HCT116 (cell line): ENCODE measurements around the gene DNAJC6. TPM values are rescaled to one million over a fixed set of nuclear protein-coding genes. Genes with fewer than 3 reads are reported as not detected.

Experiments
- ATAC-seq: fragments of 200-7000 bp; cut with Tn5 transposase; 2 replicates; pipeline ENCODE4 v1.9.1; 2020; ENCODE audit warnings: mild to moderate bottlenecking, moderate library complexity
- BruUV-seq: library from RNA; stranded (reverse); fragments of 400-500 nt; replicated peaks from 2 replicates; lab custom pipeline; 2021; lab: Mats Ljungman, UMichigan
- CTCF ChIA-PET: fragments of 300-600 bp; sonication (Branson Sonifier 250); formaldehyde crosslinking; loops from one replicate; lab custom pipeline; 2021; ENCODE audit warnings: antibody characterized with exemption; lab: Charles Lee
- POLR2A ChIA-PET: fragments of 300-600, 350-600 bp; sonication (Branson Sonifier 250); formaldehyde crosslinking; loops from one replicate; lab custom pipeline; 2021; ENCODE audit warnings: antibody characterized with exemption; lab: Charles Lee
- RAD21 ChIA-PET, 2 experiments: fragments of 300-600 bp; sonication (Branson Sonifier 250); formaldehyde crosslinking; loops; one replicate each; lab custom pipeline; 2023; ENCODE audit warnings: low total read pairs in 2 of 2; ENCODE audit not compliant: uncharacterized antibody in 2 of 2, unreplicated experiment in 2 of 2, low non-redundant PET in 1 of 2; lab: Charles Lee
- DNase-seq: peaks from one replicate; pipeline ENCODE4 v3.0.0-alpha.2; 2010; ENCODE audit warnings: low read depth, low spot score
- H2AFZ ChIP-seq: fragments of 200-600 bp; shearing (Covaris generic), sonication (generic); 2 replicates; pipeline ENCODE4 v1.6.1; 2017; ENCODE audit warnings: low read depth, mixed run types, mixed read lengths, antibody characterized with exemption, low read length; ENCODE audit not compliant: poor library complexity, severe bottlenecking
- H3K27ac ChIP-seq: 2 replicates; pipeline ENCODE4 v1.5.1; 2012; ENCODE audit warnings: low read depth, low read length
- H3K27me3 ChIP-seq: fragments of 200-600 bp; sonication (generic); 2 replicates; pipeline ENCODE4 v1.6.1; 2016; ENCODE audit warnings: mixed run types, low read length, mixed read lengths; ENCODE audit not compliant: insufficient read depth
- H3K36me3 ChIP-seq, 2 experiments: fragments of 200-500 bp in 1 of 2; fragments of 200-600 bp in 1 of 2; sonication (Bioruptor generic) in 1 of 2; sonication (generic) in 1 of 2; 2 replicates each; pipeline versions ENCODE4 v1.5.1 to v1.6.1; 2014 to 2016; ENCODE audit warnings: low read length in 2 of 2, inconsistent platforms in 1 of 2, mixed read lengths in 1 of 2, mixed run types in 1 of 2; ENCODE audit not compliant: insufficient read depth in 2 of 2, control insufficient read depth in 1 of 2
- H3K4me1 ChIP-seq, 2 experiments: fragments of 200-600 bp in 1 of 2; sonication (generic) in 1 of 2; 2 replicates each; pipeline versions ENCODE4 v1.5.1 to v1.6.1; 2012 to 2017; ENCODE audit warnings: low read length in 2 of 2, inconsistent platforms in 1 of 2, mild to moderate bottlenecking in 1 of 2, mixed read lengths in 1 of 2, mixed run types in 1 of 2, moderate library complexity in 1 of 2; ENCODE audit not compliant: insufficient read depth in 2 of 2, control insufficient read depth in 1 of 2
- H3K4me2 ChIP-seq: fragments of 200-600 bp; sonication (generic); 2 replicates; pipeline ENCODE4 v1.6.1; 2017; ENCODE audit warnings: mixed run types, low read length, mixed read lengths
- H3K4me3 ChIP-seq, 2 experiments: fragments of 200-600 bp in 1 of 2; sonication (generic) in 1 of 2; replicated peaks in 1 of 2; 2 replicates each; pipeline ENCODE4 v1.5.1; 2011 to 2016; ENCODE audit warnings: low read length in 2 of 2, control low read depth in 1 of 2, low read depth in 1 of 2, mild to moderate bottlenecking in 1 of 2, mixed read lengths in 1 of 2, mixed run types in 1 of 2
- H3K79me2 ChIP-seq: fragments of 200-600 bp; sonication (generic); 2 replicates; pipeline ENCODE4 v1.6.1; 2017; ENCODE audit warnings: mild to moderate bottlenecking, mixed run types, low read length, moderate library complexity, mixed read lengths; ENCODE audit not compliant: insufficient read depth
- H3K9ac ChIP-seq: fragments of 200-600 bp; sonication (generic); 2 replicates; pipeline ENCODE4 v1.6.1; 2016; ENCODE audit warnings: low read length, mixed read lengths
- H3K9me2 ChIP-seq: fragments of 200-600 bp; sonication (generic), shearing (Covaris generic); 2 replicates; pipeline ENCODE4 v1.6.1; 2017; ENCODE audit warnings: mixed run types, mild to moderate bottlenecking, moderate library complexity; ENCODE audit not compliant: insufficient read depth
- H3K9me3 ChIP-seq, 2 experiments: fragments of 200-500 bp in 1 of 2; fragments of 200-600 bp in 1 of 2; sonication (Bioruptor generic) in 1 of 2; sonication (generic) in 1 of 2; 2 replicates each; pipeline ENCODE4 v1.6.1; 2014 to 2017; ENCODE audit warnings: low read length in 2 of 2, mixed read lengths in 2 of 2, inconsistent platforms in 1 of 2, low read depth in 1 of 2, mild to moderate bottlenecking in 1 of 2, mixed run types in 1 of 2, moderate library complexity in 1 of 2; ENCODE audit not compliant: control insufficient read depth in 1 of 2, insufficient read depth in 1 of 2
- H4K20me1 ChIP-seq: fragments of 200-600 bp; sonication (generic), shearing (Covaris generic); 2 replicates; pipeline ENCODE4 v1.6.1; 2017; ENCODE audit warnings: mixed run types, mild to moderate bottlenecking, moderate library complexity; ENCODE audit not compliant: insufficient read depth
- CBX3 ChIP-seq: IDR thresholded peaks from 2 replicates; pipeline ENCODE4 v1.6.1; 2012; ENCODE audit warnings: low read depth
- CEBPB ChIP-seq: IDR thresholded peaks from 2 replicates; pipeline ENCODE4 v1.6.1; 2012; ENCODE audit warnings: low read depth
- EGR1 ChIP-seq: IDR thresholded peaks from 2 replicates; pipeline ENCODE4 v1.6.1; 2012; ENCODE audit warnings: low read depth
- ELF1 ChIP-seq: IDR thresholded peaks from 2 replicates; pipeline ENCODE4 v1.6.1; 2012; ENCODE audit warnings: low read depth, borderline replicate concordance
- EZH2 ChIP-seq: fragments of 200-600 bp; sonication (generic); IDR thresholded peaks from 2 replicates; pipeline ENCODE4 v1.6.1; 2017; ENCODE audit warnings: antibody characterized with exemption, mixed run types
- EZH2phosphoT487 ChIP-seq: fragments of 200-600 bp; IDR thresholded peaks from 2 replicates; pipeline ENCODE4 v1.6.1; 2018; ENCODE audit warnings: antibody characterized with exemption, borderline replicate concordance
- FOSL1 ChIP-seq: IDR thresholded peaks from 2 replicates; pipeline ENCODE4 v1.6.1; 2012; ENCODE audit warnings: low read depth
- JUND ChIP-seq: IDR thresholded peaks from 2 replicates; pipeline ENCODE4 v1.6.1; 2012
- POLR2A ChIP-seq: IDR thresholded peaks from 2 replicates; pipeline ENCODE4 v1.7.0; 2011; ENCODE audit warnings: borderline replicate concordance; ENCODE audit not compliant: insufficient read depth, insufficient read length; ENCODE audit errors: extremely low read depth
- POLR2AphosphoS5 ChIP-seq: IDR thresholded peaks from 2 replicates; pipeline ENCODE4 v1.6.1; 2011; ENCODE audit warnings: mild to moderate bottlenecking, low read depth, low read length, moderate library complexity
- SP1 ChIP-seq: IDR thresholded peaks from 2 replicates; pipeline ENCODE4 v1.6.1; 2012; ENCODE audit warnings: low read depth
- TCF7L2 ChIP-seq: IDR thresholded peaks from 2 replicates; pipeline ENCODE4 v1.7.0; 2011; ENCODE audit warnings: borderline replicate concordance, inconsistent platforms; ENCODE audit not compliant: insufficient read depth, insufficient read length; ENCODE audit errors: extremely low read depth
- YY1 ChIP-seq: IDR thresholded peaks from 2 replicates; pipeline ENCODE4 v1.6.1; 2011; ENCODE audit warnings: low read length, low read depth, moderate library complexity, mild to moderate bottlenecking; ENCODE audit not compliant: insufficient replicate concordance; ENCODE audit errors: extremely low read depth
- ZFX ChIP-seq: fragments of 450-650 bp; IDR thresholded peaks from 2 replicates; pipeline ENCODE4 v1.6.1; 2017
- ZNF274 ChIP-seq: fragments of 200-500 bp; sonication (Bioruptor generic); IDR thresholded peaks from 2 replicates; pipeline ENCODE4 v1.6.1; 2014; ENCODE audit warnings: mild to moderate bottlenecking, low read depth, low read length, inconsistent platforms
- intact Hi-C: fragments of 100-400 bp; cut with micrococcal nuclease; formaldehyde crosslinking; loops from 2 replicates; pipeline ENCODE4 v1.10.0; 2022
- total RNA-seq: library from RNA; stranded (reverse); gene quantifications from one replicate; pipeline ENCODE4 v1.2.1, GENCODE V29; 2021; ENCODE audit not compliant: unreplicated experiment
- TF ChIP-seq, protein P1 (sequence below), 3 experiments: fragments of 200-600 bp in 1 of 3; sonication (generic) in 1 of 3; IDR thresholded peaks in 2 of 3; conservative IDR thresholded peaks in 1 of 3; 2 replicates each; pipeline ENCODE4 v1.5.1; 2012 to 2017; ENCODE audit warnings: low read depth in 2 of 3, low read length in 2 of 3, antibody characterized with exemption in 1 of 3, borderline replicate concordance in 1 of 3, control low read depth in 1 of 3, mild to moderate bottlenecking in 1 of 3, mixed read lengths in 1 of 3, mixed run types in 1 of 3, moderate library complexity in 1 of 3; ENCODE audit not compliant: insufficient read depth in 1 of 3
- TF ChIP-seq, protein P2 (sequence below): IDR thresholded peaks from 2 replicates; pipeline ENCODE4 v1.6.1; 2012
- TF ChIP-seq, protein P3 (sequence below): IDR thresholded peaks from 2 replicates; pipeline ENCODE4 v1.6.1; 2012; ENCODE audit warnings: low read depth
- TF ChIP-seq, protein P4 (sequence below): IDR thresholded peaks from 2 replicates; pipeline ENCODE4 v1.6.1; 2011; ENCODE audit warnings: mild to moderate bottlenecking, low read length, moderate library complexity; ENCODE audit not compliant: insufficient replicate concordance; ENCODE audit errors: extremely low read depth

DNAJC6 gene
- total RNA-seq, 1 experiment from 2014 or later: 9.0 TPM

DNA sequence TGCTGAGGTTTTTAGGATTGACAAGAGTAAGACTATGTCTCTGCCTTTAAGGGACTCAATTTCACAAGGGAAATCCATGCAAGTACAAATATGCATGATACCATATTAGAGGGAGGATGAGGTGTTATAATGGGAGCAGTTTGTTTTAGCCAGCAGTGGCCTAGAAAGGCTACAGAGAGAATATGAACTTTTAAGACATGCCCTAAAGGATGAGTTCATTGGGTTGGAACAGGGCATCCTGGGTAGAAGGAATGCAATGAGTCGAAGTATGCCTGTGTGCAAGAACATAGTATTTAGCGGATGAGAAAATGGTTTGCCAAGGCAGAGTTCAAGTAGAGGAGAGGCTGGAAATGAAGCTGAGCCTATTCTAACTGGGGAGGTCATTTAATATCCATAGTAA lies 78.5 kb downstream of the DNAJC6 start:
- no TSS peak for BruUV-seq
- H3K4me3 ChIP-seq: no peak overlapping the region
- TF ChIP-seq YY1: no peak
- TF ChIP-seq, protein P1, sequence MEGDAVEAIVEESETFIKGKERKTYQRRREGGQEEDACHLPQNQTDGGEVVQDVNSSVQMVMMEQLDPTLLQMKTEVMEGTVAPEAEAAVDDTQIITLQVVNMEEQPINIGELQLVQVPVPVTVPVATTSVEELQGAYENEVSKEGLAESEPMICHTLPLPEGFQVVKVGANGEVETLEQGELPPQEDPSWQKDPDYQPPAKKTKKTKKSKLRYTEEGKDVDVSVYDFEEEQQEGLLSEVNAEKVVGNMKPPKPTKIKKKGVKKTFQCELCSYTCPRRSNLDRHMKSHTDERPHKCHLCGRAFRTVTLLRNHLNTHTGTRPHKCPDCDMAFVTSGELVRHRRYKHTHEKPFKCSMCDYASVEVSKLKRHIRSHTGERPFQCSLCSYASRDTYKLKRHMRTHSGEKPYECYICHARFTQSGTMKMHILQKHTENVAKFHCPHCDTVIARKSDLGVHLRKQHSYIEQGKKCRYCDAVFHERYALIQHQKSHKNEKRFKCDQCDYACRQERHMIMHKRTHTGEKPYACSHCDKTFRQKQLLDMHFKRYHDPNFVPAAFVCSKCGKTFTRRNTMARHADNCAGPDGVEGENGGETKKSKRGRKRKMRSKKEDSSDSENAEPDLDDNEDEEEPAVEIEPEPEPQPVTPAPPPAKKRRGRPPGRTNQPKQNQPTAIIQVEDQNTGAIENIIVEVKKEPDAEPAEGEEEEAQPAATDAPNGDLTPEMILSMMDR (IDR thresholded peaks at IDR 0.05 in 2 of 3, conservative IDR thresholded peaks at IDR 0.05 in 1 of 3; ENCODE audit: borderline replicate concordance in 1 of 3, insufficient read depth in 1 of 3, low read depth in 2 of 3, low read length in 2 of 3): no peak
- TF ChIP-seq, protein P2, sequence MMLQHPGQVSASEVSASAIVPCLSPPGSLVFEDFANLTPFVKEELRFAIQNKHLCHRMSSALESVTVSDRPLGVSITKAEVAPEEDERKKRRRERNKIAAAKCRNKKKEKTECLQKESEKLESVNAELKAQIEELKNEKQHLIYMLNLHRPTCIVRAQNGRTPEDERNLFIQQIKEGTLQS: no peak
- no peak for TF ChIP-seq SP1
- TF ChIP-seq, protein P3, sequence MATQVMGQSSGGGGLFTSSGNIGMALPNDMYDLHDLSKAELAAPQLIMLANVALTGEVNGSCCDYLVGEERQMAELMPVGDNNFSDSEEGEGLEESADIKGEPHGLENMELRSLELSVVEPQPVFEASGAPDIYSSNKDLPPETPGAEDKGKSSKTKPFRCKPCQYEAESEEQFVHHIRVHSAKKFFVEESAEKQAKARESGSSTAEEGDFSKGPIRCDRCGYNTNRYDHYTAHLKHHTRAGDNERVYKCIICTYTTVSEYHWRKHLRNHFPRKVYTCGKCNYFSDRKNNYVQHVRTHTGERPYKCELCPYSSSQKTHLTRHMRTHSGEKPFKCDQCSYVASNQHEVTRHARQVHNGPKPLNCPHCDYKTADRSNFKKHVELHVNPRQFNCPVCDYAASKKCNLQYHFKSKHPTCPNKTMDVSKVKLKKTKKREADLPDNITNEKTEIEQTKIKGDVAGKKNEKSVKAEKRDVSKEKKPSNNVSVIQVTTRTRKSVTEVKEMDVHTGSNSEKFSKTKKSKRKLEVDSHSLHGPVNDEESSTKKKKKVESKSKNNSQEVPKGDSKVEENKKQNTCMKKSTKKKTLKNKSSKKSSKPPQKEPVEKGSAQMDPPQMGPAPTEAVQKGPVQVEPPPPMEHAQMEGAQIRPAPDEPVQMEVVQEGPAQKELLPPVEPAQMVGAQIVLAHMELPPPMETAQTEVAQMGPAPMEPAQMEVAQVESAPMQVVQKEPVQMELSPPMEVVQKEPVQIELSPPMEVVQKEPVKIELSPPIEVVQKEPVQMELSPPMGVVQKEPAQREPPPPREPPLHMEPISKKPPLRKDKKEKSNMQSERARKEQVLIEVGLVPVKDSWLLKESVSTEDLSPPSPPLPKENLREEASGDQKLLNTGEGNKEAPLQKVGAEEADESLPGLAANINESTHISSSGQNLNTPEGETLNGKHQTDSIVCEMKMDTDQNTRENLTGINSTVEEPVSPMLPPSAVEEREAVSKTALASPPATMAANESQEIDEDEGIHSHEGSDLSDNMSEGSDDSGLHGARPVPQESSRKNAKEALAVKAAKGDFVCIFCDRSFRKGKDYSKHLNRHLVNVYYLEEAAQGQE: no peak
- TF ChIP-seq EZH2phosphoT487: no peak
- no peak for TF ChIP-seq ELF1
- no peak for TF ChIP-seq CEBPB
- no peak for TF ChIP-seq FOSL1
- no peak for TF ChIP-seq EZH2
- TF ChIP-seq, protein P4, sequence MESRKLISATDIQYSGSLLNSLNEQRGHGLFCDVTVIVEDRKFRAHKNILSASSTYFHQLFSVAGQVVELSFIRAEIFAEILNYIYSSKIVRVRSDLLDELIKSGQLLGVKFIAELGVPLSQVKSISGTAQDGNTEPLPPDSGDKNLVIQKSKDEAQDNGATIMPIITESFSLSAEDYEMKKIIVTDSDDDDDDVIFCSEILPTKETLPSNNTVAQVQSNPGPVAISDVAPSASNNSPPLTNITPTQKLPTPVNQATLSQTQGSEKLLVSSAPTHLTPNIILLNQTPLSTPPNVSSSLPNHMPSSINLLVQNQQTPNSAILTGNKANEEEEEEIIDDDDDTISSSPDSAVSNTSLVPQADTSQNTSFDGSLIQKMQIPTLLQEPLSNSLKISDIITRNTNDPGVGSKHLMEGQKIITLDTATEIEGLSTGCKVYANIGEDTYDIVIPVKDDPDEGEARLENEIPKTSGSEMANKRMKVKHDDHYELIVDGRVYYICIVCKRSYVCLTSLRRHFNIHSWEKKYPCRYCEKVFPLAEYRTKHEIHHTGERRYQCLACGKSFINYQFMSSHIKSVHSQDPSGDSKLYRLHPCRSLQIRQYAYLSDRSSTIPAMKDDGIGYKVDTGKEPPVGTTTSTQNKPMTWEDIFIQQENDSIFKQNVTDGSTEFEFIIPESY: no peak
- TF ChIP-seq ZFX: no peak
- no peak for TF ChIP-seq TCF7L2
- no peak for TF ChIP-seq POLR2AphosphoS5
- TF ChIP-seq POLR2A: no peak
- TF ChIP-seq EGR1: no peak
- TF ChIP-seq ZNF274: no peak
- no peak for TF ChIP-seq CBX3
- TF ChIP-seq JUND: no peak
- TF ChIP-seq, all 23 proteins: peak for 0
- Histone ChIP-seq H3K27me3 (no peaks in the 10 kb centered on the region), H3K36me3 (no peaks in the 10 kb centered on the region), H2AFZ (no peak overlapping the region), H3K4me1 (no peaks in the 10 kb centered on the region; a peak in 1 of 4 replicates), H3K27ac (no peak overlapping the region), H3K4me2 (no peak overlapping the region), H3K9me3 (no peaks in the 10 kb centered on the region), H4K20me1 (no peaks in the 10 kb centered on the region), H3K9me2 (no peaks in the 10 kb centered on the region), H3K79me2 (no peaks in the 10 kb centered on the region), H3K9ac (no peak overlapping the region)
- CTCF ChIA-PET: no interaction called here
- no peak for ATAC-seq
- RAD21 ChIA-PET: no interaction called here
- intact Hi-C loops: no loop called here
- POLR2A ChIA-PET: no interaction called here
- DNase-seq: no peak
